Cerebellar cortex (tissue), 1 donor: ENCODE measurements around the gene OAF.

Source experiments
- DNase-seq: peaks from one replicate; pipeline ENCODE4 v3.0.0-alpha.2; 2015; ENCODE audit warnings: low spot score

The OAF gene

DNA sequence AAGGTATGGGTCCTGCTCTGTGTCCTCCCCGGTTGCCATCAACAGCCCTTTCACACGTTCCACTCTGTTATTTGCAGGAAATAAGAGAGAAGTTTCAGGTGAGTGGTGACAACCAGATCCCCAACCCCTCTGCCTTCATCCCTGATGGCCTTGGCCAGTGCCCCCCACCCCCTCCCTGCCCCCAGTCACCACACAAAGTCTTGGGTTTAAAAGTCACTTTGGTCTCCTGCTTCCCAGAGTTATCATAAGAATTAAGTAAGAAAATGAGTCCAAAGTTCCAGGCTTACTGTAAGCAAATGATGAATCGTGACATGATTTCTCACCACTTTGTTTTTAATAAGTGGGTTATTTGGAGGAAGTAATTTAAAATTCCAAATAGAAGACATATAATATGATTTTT lies 9.2 kb upstream of the OAF start:
- DNase-seq, result no peak

GRCh38 chr11:120203626-120204025 lies 7.2 kb upstream of the OAF start:
- DNase-seq, result no peak

DNA sequence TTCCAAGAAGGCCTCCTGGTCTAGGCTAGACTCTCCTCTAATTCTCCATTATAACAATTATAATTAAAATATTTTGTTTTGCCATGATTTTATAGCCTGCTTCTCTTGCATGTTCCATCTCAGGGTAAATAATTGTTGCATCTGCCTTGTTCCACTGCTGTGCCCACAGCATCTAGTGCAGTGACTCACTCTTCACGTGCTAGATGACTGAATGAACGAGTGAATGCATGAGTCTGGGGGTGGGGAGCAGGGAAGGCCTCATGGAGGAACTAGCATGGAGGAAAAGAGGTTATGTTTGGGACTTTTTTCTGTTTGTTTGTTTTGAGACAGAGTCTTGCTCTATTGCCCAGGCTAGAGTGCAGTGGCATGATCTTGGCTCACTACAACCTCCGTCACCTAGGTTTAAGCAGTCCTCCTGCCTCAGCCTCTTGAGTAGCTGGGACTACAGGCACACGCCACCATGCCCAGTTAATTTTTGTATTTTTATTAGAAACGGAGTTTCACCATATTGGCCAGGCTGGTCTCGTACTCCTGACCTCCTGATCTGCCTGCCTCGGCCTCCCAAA lies 5.2 kb upstream of the OAF start:
- DNase-seq, result no peak

GRCh38 chr11:120207512-120207911 lies 3.3 kb upstream of the OAF start:
- no peak for DNase-seq

- no peak for DNase-seq
These were observed 2.8 kb upstream of the OAF start for GRCh38 chr11:120208001-120208441.

DNA sequence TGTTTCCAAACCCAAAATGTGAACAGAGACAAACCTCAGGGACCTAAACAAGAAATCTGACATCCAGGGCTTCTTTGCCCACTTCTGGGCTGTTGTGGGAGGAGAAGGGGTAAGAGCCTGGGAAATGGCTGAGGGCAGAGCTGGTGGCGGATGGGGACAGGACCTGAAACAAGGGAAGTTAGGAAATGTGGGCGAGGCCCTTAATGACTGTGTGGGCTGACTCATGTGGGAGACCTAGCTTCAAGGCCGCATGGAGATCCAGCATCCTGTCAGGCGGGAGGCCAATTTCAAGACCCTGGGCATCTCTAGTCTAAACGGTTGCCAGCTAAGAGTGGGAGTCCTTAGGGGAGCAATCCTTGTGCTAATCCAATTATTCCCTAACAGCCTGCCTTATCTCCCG lies 2.1 kb upstream of the OAF start:
- DNase-seq, result no peak

GRCh38 chr11:120209746-120210625 lies 846 bp upstream of the OAF start:
- DNase-seq, result no peak

DNA sequence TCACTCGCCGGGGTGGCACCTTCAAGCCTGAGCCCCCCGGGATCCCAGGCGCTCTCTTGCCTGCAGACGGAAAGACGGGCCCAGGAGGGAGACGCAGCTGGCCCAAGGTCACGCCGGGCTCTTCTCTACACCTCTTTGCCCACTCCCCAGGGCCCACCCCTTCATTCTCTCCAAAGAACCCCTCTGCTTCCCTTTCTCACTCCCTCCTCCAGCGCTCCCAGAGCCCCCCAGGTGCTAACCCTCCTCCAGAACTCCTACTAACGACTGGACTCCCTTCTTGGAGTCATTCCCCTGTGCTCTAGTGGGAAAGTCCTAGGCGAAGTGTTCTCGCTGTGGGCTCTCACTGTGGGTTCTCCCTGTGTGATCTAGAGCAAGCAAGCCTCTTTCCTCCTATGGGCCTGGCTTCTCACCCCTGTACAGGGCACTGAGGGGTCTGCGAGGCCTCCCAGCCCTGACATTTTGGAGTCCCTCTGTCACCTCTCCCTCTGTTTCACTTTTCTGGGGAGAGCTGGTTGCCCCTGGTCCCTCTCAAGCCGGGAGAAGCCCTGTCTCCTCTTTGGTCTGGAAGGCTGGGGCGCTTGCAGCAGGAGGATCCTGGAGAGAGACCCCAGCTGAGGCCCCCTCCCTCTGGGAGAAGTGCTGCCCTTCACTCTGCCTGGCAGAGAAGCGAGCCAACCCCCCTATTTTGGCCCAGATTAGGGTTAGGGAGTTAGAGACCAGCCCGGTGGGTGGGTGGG lies 858 bp downstream of the OAF start:
- DNase-seq, result no peak

GRCh38 chr11:120212259-120212878 lies 1.5 kb downstream of the OAF start:
- no peak for DNase-seq

- DNase-seq, result no peak
These were observed 2.1 kb downstream of the OAF start for GRCh38 chr11:120212926-120213325.

- DNase-seq, result no peak
These were observed 3.7 kb downstream of the OAF start for GRCh38 chr11:120214581-120214980.

DNA sequence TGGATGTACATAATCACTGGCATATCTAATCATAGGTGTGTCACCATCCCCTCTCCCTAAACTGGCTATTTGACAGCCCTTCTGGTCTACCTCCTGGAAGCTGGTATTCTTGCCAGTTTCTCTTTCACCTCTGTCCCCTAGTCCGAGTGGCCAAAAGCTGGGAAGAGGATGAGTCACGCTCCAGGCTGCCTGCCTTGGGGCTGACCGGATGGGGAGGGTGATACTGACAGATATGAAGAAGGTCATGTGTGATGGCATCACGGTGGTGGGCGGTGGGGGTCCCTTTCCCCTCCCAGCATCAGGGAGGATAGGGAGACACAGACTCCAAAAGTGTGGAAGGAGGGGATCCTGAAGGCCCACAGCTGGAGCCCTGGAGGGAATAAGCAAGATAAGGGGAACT lies 4.8 kb downstream of the OAF start:
- DNase-seq, result no peak

GRCh38 chr11:120216426-120217102 lies 5.7 kb downstream of the OAF start:
- no peak for DNase-seq

GRCh38 chr11:120217526-120217925 lies 6.7 kb downstream of the OAF start:
- DNase-seq, result no peak

DNA sequence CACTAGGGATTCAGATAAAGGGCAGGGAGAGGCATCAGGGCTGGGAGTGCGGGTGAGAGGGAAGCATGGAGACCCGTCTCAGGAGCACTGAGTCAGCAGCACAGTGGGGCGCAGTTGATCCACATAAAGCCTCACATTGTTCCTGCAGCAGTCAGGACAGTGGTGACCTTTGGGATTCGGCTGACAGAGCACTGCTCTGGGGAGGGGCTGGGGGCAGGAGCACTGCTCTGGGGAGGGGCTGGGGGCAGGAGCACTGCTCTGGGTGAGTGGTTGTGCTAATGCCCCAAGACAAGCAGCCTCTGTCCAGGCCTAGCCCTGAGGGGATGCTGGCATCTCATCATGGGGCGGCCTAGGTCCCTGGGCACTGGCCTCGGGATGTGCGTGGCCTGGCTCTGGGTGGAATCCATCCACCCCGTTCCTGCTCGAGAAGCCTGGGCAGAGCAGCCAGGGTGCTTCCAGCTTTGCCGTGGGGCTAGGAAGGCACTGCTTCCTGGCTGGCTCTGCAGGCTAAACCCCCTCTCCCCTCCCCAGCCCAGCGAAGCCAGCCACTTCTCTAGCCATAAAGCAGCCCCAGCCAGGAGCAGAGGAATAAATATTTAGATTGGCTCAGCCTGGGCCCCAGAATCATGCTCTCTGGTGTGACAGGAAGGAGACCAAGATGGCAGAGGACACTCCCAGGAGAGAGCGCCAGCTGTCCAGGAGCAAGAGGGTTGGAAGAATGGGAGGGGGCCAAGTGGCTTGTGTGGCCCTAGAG lies 7.3 kb downstream of the OAF start:
- DNase-seq, result no peak

DNA sequence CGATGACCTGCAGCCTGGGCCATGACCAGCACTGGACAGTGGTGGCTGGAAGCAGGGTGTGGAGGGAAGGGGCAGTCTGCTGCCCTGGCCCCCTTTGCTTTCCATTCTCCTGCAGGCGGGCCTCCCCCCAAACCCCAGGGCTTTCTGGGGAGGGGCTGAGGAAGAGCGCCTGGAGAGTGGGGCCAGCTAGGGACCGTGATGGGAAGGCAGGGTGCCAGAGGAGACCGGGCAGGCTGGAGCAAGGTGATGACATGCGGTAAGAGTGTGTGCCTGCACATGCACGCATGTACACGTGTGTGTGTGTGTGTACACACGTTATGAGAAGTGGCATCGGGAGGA lies 7.8 kb downstream of the OAF start:
- no peak for DNase-seq

- no peak for DNase-seq
These were observed 8.6 kb downstream of the OAF start for GRCh38 chr11:120219232-120219937.

GRCh38 chr11:120219938-120220746 lies 9.3 kb downstream of the OAF start:
- DNase-seq, result no peak

DNA sequence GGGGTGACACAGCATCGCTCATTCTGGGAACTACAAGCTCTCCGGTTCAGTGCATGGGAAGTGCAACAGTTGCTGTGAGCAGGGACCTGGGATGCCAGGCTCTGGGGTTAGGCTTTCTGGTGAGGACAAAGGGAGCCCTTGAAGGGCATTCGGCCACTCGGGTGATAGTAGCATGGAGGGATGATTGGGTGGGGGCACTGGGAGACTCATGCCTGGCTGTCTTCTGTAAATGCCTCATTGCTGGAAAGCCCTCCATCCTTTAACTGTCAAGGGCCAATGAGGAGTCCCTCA lies 9.9 kb downstream of the OAF start:
- no peak for DNase-seq

DNA sequence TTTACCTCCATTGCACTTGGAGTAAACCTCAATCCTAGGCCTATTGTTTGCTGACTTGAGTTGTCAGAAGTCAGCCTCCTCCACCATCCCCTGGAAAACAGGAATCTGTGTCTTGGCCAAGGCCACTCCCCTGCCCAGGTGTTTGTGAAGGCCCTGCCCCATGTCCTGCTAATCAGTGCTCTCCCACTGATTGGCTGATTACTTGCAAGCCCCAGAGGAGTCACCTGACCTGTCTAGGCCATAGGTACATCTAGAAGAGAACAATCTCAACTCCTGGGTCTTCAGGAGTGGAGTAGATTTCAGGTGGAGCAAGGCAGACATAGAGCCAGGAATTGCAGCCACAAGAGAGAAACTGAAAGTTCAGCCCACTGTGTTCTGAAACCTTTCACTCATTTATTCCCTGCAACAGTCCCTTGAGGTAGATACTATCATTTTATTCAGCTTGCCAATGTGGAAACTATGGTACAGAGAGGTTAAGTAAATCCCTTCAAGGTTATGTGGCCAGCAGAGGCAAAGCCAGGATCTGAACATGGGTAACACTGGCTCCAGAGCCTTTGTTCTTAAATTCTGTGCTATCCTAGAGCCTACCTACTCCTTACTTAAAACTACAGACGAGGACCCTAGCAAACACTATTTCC lies 10.4 kb downstream of the OAF start:
- DNase-seq, result no peak
